HL-60 (cell line): ENCODE measurements around the gene MEN1.
A peak's percentile ranks its signal among the peaks of the same experiment; 100 is the strongest.

Experiments
- DNase-seq, 2 experiments: peaks; one replicate each; pipeline ENCODE4 v3.0.0-alpha.2; 2010 to 2020; ENCODE audit warnings: low read depth in 1 of 2, low spot score in 1 of 2
- H3K27ac ChIP-seq: fragments of 250-450 bp; sonication (Bioruptor Pico); replicated peaks from 2 replicates; pipeline ENCODE4 v1.5.1; 2020; ENCODE audit warnings: mild to moderate bottlenecking, moderate library complexity
- H3K27me3 ChIP-seq: fragments of 250-450 bp; sonication (Bioruptor Pico); 2 replicates; pipeline ENCODE4 v1.5.1; 2021; ENCODE audit warnings: mild to moderate bottlenecking, moderate library complexity; ENCODE audit not compliant: insufficient read depth, poor library complexity, severe bottlenecking
- H3K4me3 ChIP-seq: replicated peaks from 2 replicates; pipeline ENCODE4 v1.5.1; 2011; ENCODE audit warnings: mild to moderate bottlenecking, control low read depth, low read length; ENCODE audit not compliant: insufficient read depth
- GABPA ChIP-seq: IDR thresholded peaks from 2 replicates; pipeline ENCODE4 v1.6.1; 2012; ENCODE audit warnings: low read depth
- POLR2AphosphoS5 ChIP-seq: IDR thresholded peaks from 2 replicates; pipeline ENCODE4 v1.6.1; 2012; ENCODE audit warnings: low read depth
- REST ChIP-seq: IDR thresholded peaks from 2 replicates; pipeline ENCODE4 v1.6.1; 2012; ENCODE audit warnings: low read depth; ENCODE audit not compliant: insufficient replicate concordance
- SPI1 ChIP-seq: IDR thresholded peaks from 2 replicates; pipeline ENCODE4 v1.6.1; 2012; ENCODE audit warnings: low read depth, mild to moderate bottlenecking, borderline replicate concordance
- TF ChIP-seq, protein P1 (sequence below): IDR thresholded peaks from one replicate; pipeline ENCODE4 v1.5.1; 2011; ENCODE audit warnings: low read length, control low read depth, inconsistent platforms; ENCODE audit not compliant: insufficient read depth

MEN1 gene

DNA sequence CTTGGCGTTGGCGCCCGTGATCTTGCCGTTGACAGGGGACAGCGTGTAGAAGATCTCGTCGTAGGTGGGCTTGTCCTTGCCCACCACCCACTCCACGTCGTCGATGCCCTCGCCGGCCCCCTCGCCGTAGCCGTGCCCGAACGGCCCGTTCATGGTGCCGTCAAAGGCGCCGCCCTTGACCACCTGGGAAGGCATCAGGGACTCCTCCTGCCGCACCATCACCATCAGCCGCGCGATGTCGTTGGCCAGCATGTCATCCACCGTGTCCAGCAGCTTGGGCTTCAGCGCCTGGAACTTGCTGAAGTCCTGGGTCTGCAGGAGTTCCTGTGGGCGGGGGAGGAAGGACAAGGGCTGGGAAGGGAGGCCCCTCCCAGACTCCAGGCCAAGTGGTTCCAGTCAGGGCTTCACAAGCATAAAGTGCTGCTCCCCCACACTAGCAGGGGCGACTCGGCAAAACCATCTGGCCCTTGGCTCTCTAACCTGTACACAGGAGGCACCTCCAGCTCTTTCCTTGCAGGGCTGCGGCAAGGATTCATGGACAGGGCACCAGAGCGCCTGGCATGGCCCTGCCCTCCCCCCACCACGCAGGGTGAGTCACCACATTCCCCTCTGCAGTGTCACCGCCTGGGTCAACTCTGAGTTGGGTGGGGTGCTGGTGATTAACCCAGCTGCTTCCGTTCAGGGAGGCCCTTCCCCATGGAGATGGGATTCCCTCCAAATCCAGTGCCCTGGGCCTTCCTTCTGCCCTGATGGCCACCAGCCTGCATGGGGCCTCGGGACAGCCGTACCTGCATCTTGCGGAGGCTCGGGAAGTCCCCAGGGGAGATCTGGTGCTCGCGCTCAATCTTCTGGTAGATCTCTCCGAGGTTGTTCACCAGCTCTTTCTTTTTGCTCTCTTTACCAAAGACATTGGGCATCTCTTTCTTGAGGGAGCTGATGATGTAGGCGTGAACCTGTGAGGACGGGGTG, 44.5 kb upstream of the MEN1 start:
- DNase-seq: no peak
- H3K27ac ChIP-seq: no peak overlapping the region

GRCh38 chr11:64854157-64854533, 43.8 kb upstream of the MEN1 start:
- Histone ChIP-seq H3K27ac (no peak overlapping the region), H3K4me3 (no peak overlapping the region), H3K27me3 (no peaks in the 10 kb centered on the region)
- TF ChIP-seq, protein P1, sequence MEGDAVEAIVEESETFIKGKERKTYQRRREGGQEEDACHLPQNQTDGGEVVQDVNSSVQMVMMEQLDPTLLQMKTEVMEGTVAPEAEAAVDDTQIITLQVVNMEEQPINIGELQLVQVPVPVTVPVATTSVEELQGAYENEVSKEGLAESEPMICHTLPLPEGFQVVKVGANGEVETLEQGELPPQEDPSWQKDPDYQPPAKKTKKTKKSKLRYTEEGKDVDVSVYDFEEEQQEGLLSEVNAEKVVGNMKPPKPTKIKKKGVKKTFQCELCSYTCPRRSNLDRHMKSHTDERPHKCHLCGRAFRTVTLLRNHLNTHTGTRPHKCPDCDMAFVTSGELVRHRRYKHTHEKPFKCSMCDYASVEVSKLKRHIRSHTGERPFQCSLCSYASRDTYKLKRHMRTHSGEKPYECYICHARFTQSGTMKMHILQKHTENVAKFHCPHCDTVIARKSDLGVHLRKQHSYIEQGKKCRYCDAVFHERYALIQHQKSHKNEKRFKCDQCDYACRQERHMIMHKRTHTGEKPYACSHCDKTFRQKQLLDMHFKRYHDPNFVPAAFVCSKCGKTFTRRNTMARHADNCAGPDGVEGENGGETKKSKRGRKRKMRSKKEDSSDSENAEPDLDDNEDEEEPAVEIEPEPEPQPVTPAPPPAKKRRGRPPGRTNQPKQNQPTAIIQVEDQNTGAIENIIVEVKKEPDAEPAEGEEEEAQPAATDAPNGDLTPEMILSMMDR: no peak
- TF ChIP-seq REST: no peak
- TF ChIP-seq POLR2AphosphoS5: no peak
- TF ChIP-seq SPI1: no peak
- no peak for TF ChIP-seq GABPA
- no peak for DNase-seq

More for the DNA sequence above, 44.5 kb upstream of the MEN1 start:
- no peak for TF ChIP-seq SPI1
- no peak for TF ChIP-seq GABPA
- no peak for TF ChIP-seq REST
- no peak; the same call in 1 of the 2 replicates for TF ChIP-seq POLR2AphosphoS5
- TF ChIP-seq, protein P1: no peak
- Histone ChIP-seq H3K4me3 (no peak overlapping the region), H3K27me3 (no peaks in the 10 kb centered on the region)

GRCh38 chr11:64853709-64854108, 43.4 kb upstream of the MEN1 start:
- Histone ChIP-seq H3K27ac (no peak overlapping the region), H3K27me3 (no peaks in the 10 kb centered on the region), H3K4me3 (no peak overlapping the region)
- peak in 1 of 2 experiments; percentile 25 for DNase-seq
- TF ChIP-seq GABPA: no peak
- TF ChIP-seq, protein P1: no peak
- peak; percentile 10; the same call in 1 of the 2 replicates for TF ChIP-seq SPI1
- no peak for TF ChIP-seq REST
